Measurements from ENCODE around the gene TMEM150B.

DNA sequence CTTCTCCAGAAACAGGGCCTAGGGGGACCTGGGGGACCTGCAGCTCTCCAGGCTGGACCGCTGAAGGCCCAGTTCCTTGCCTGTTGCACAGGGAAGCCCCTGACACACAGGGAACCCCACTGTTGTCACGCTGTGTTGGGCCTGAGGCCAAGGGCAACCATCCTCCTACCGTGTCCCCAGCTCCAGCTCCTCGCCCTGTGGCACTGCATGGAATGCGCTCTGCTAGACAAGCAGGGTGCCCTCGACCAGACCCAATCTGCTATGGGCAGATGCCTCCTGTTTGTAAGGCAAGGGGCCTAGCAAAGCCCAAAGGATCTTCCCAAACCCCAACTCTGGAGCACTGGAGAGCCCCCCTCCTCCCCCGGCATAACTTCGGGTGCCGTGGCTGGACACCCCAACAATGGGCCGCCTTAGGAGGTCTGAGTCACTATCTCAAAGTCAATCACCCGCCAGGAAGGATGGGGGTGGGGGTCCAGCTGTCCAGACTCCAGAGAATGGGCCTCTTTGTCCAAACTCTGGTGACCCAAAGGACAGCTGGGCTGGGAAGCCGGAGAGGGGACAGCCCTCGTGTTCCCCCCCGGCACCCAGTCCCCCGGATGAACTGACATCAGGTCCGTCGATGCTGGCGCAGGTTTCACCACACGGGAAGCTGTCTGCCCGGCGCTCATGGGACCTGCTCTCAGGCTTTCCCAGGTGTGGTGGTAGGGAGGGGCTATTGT lies 37.6 kb downstream of the TMEM150B start:
- no peak for TF ChIP-seq HNF4G (IDR thresholded peaks at IDR 0.05)
- TF ChIP-seq RAD21 (IDR thresholded peaks at IDR 0.05), result no peak
- TF ChIP-seq, protein P1, sequence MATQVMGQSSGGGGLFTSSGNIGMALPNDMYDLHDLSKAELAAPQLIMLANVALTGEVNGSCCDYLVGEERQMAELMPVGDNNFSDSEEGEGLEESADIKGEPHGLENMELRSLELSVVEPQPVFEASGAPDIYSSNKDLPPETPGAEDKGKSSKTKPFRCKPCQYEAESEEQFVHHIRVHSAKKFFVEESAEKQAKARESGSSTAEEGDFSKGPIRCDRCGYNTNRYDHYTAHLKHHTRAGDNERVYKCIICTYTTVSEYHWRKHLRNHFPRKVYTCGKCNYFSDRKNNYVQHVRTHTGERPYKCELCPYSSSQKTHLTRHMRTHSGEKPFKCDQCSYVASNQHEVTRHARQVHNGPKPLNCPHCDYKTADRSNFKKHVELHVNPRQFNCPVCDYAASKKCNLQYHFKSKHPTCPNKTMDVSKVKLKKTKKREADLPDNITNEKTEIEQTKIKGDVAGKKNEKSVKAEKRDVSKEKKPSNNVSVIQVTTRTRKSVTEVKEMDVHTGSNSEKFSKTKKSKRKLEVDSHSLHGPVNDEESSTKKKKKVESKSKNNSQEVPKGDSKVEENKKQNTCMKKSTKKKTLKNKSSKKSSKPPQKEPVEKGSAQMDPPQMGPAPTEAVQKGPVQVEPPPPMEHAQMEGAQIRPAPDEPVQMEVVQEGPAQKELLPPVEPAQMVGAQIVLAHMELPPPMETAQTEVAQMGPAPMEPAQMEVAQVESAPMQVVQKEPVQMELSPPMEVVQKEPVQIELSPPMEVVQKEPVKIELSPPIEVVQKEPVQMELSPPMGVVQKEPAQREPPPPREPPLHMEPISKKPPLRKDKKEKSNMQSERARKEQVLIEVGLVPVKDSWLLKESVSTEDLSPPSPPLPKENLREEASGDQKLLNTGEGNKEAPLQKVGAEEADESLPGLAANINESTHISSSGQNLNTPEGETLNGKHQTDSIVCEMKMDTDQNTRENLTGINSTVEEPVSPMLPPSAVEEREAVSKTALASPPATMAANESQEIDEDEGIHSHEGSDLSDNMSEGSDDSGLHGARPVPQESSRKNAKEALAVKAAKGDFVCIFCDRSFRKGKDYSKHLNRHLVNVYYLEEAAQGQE (IDR thresholded peaks at IDR 0.05), result no peak
- TF ChIP-seq, protein P2, sequence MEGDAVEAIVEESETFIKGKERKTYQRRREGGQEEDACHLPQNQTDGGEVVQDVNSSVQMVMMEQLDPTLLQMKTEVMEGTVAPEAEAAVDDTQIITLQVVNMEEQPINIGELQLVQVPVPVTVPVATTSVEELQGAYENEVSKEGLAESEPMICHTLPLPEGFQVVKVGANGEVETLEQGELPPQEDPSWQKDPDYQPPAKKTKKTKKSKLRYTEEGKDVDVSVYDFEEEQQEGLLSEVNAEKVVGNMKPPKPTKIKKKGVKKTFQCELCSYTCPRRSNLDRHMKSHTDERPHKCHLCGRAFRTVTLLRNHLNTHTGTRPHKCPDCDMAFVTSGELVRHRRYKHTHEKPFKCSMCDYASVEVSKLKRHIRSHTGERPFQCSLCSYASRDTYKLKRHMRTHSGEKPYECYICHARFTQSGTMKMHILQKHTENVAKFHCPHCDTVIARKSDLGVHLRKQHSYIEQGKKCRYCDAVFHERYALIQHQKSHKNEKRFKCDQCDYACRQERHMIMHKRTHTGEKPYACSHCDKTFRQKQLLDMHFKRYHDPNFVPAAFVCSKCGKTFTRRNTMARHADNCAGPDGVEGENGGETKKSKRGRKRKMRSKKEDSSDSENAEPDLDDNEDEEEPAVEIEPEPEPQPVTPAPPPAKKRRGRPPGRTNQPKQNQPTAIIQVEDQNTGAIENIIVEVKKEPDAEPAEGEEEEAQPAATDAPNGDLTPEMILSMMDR (IDR thresholded peaks at IDR 0.05; ENCODE audit: low read depth, low read length, missing input control), result no peak
- no peak for TF ChIP-seq TAF1 (conservative IDR thresholded peaks at IDR 0.05)
- TF ChIP-seq JUND (IDR thresholded peaks at IDR 0.05), result no peak
- TF ChIP-seq, protein P3, sequence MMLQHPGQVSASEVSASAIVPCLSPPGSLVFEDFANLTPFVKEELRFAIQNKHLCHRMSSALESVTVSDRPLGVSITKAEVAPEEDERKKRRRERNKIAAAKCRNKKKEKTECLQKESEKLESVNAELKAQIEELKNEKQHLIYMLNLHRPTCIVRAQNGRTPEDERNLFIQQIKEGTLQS (IDR thresholded peaks at IDR 0.05), result no peak
- TF ChIP-seq, protein P4, sequence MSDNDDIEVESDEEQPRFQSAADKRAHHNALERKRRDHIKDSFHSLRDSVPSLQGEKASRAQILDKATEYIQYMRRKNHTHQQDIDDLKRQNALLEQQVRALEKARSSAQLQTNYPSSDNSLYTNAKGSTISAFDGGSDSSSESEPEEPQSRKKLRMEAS (IDR thresholded peaks at IDR 0.05), result no peak
